MG63 (cell line): ENCODE data around the gene PRKCE. TPM values are rescaled to one million over a fixed set of nuclear protein-coding genes. Genes with fewer than 3 reads are reported as not detected.

Source experiments
- DNase-seq: peaks from one replicate; pipeline ENCODE4 v3.0.0-alpha.2; 2020
- H3K27me3 ChIP-seq: fragments of 250-450 bp; sonication (Bioruptor Pico); 2 replicates; pipeline ENCODE4 v1.5.1; 2020; ENCODE audit warnings: mild to moderate bottlenecking, moderate library complexity
- H3K36me3 ChIP-seq: fragments of 250-450 bp; sonication (Bioruptor Pico); 2 replicates; pipeline ENCODE4 v1.5.1; 2020; ENCODE audit warnings: mild to moderate bottlenecking, moderate library complexity
- H3K4me3 ChIP-seq: fragments of 250-450 bp; sonication (Bioruptor Pico); 2 replicates; pipeline ENCODE4 v1.5.1; 2020; ENCODE audit warnings: mild to moderate bottlenecking, moderate library complexity
- H3K9me3 ChIP-seq: fragments of 250-450 bp; sonication (Bioruptor Pico); 2 replicates; pipeline ENCODE4 v1.5.1; 2020; ENCODE audit warnings: mild to moderate bottlenecking, moderate library complexity
- total RNA-seq: library from RNA; depleted of rRNA; stranded (reverse); fragments of >200 nt; shearing (Covaris generic); gene quantifications from 2 replicates; pipeline ENCODE4 v1.2.3, GENCODE V29; 2014; ENCODE audit warnings: low replicate concordance

Gene PRKCE
- total RNA-seq, 1 experiment from 2014 or later, result 16.9 TPM

- Histone ChIP-seq H3K9me3 (no peaks in the 10 kb centered on the region), H3K36me3 (peaks cover 4% of the 10 kb centered on the region)
Observed at GRCh38 chr2:46077522-46078107, 426.1 kb downstream of the PRKCE start.

GRCh38 chr2:46079985-46080560 lies 428.6 kb downstream of the PRKCE start:
- Histone ChIP-seq H3K9me3 (no peaks in the 10 kb centered on the region), H3K27me3 (no peaks in the 10 kb centered on the region), H3K4me3 (no peak overlapping the region), H3K36me3 (peaks cover 4% of the 10 kb centered on the region)
- DNase-seq, result no peak

More at GRCh38 chr2:46077522-46078107, 426.1 kb downstream of the PRKCE start:
- no peak for DNase-seq
- no peaks in the 10 kb centered on the region for H3K27me3 ChIP-seq
- H3K4me3 ChIP-seq, result no peak overlapping the region

- DNase-seq, result peak; percentile 79
- Histone ChIP-seq H3K27me3 (no peaks in the 10 kb centered on the region), H3K4me3 (no peak overlapping the region), H3K36me3 (peaks cover 15% of the 10 kb centered on the region), H3K9me3 (no peaks in the 10 kb centered on the region)
Observed at GRCh38 chr2:46082531-46083485, 431.3 kb downstream of the PRKCE start.

GRCh38 chr2:46086578-46087070 lies 435.1 kb downstream of the PRKCE start:
- Histone ChIP-seq H3K4me3 (no peak overlapping the region), H3K9me3 (no peaks in the 10 kb centered on the region), H3K36me3 (peaks cover 22% of the 10 kb centered on the region), H3K27me3 (no peaks in the 10 kb centered on the region)
- no peak for DNase-seq

- Histone ChIP-seq H3K36me3 (peaks cover 22% of the 10 kb centered on the region), H3K9me3 (no peaks in the 10 kb centered on the region), H3K4me3 (no peak overlapping the region), H3K27me3 (no peaks in the 10 kb centered on the region)
- no peak for DNase-seq
Observed at GRCh38 chr2:46087492-46087891, 436.0 kb downstream of the PRKCE start.

GRCh38 chr2:46091004-46091403 lies 439.5 kb downstream of the PRKCE start:
- H3K9me3 ChIP-seq, result peaks cover 13% of the 10 kb centered on the region
- DNase-seq, result no peak
- peaks cover 37% of the 10 kb centered on the region for H3K36me3 ChIP-seq
- H3K4me3 ChIP-seq, result no peak overlapping the region
- H3K27me3 ChIP-seq, result no peaks in the 10 kb centered on the region

- Histone ChIP-seq H3K36me3 (peaks cover 35% of the 10 kb centered on the region), H3K9me3 (peaks cover 13% of the 10 kb centered on the region), H3K4me3 (no peak overlapping the region), H3K27me3 (no peaks in the 10 kb centered on the region)
- no peak for DNase-seq
Observed at GRCh38 chr2:46091961-46092667, 440.6 kb downstream of the PRKCE start.

- no peak for DNase-seq
- no peaks in the 10 kb centered on the region for H3K27me3 ChIP-seq
- H3K4me3 ChIP-seq, result no peak overlapping the region
- H3K36me3 ChIP-seq, result peaks cover 24% of the 10 kb centered on the region
- H3K9me3 ChIP-seq, result peaks cover 13% of the 10 kb centered on the region
Observed at GRCh38 chr2:46094689-46095088, 443.2 kb downstream of the PRKCE start.

- Histone ChIP-seq H3K27me3 (no peaks in the 10 kb centered on the region), H3K4me3 (no peak overlapping the region), H3K36me3 (peaks cover 31% of the 10 kb centered on the region), H3K9me3 (peaks cover 13% of the 10 kb centered on the region)
- no peak for DNase-seq
Observed at GRCh38 chr2:46095830-46096229, 444.4 kb downstream of the PRKCE start.

- Histone ChIP-seq H3K9me3 (peaks cover 13% of the 10 kb centered on the region), H3K27me3 (no peaks in the 10 kb centered on the region), H3K4me3 (no peak overlapping the region), H3K36me3 (peaks cover 31% of the 10 kb centered on the region)
- no peak for DNase-seq
Observed at GRCh38 chr2:46096260-46096659, 444.8 kb downstream of the PRKCE start.

GRCh38 chr2:46097714-46098480 lies 446.4 kb downstream of the PRKCE start:
- Histone ChIP-seq H3K27me3 (no peaks in the 10 kb centered on the region), H3K4me3 (no peak overlapping the region)
- peak; percentile 89 for DNase-seq

GRCh38 chr2:46098621-46099062 lies 447.2 kb downstream of the PRKCE start:
- Histone ChIP-seq H3K36me3 (peaks cover 30% of the 10 kb centered on the region), H3K4me3 (no peak overlapping the region)
- peak; percentile 79 for DNase-seq

More at GRCh38 chr2:46097714-46098480, 446.4 kb downstream of the PRKCE start:
- peaks cover 31% of the 10 kb centered on the region for H3K36me3 ChIP-seq
- H3K9me3 ChIP-seq, result peaks cover 13% of the 10 kb centered on the region

GRCh38 chr2:46101557-46102220 lies 450.2 kb downstream of the PRKCE start:
- H3K9me3 ChIP-seq, result peaks cover 6% of the 10 kb centered on the region
- peaks cover 25% of the 10 kb centered on the region for H3K36me3 ChIP-seq
- H3K4me3 ChIP-seq, result no peak overlapping the region
- no peak for DNase-seq
- H3K27me3 ChIP-seq, result no peaks in the 10 kb centered on the region

More at GRCh38 chr2:46098621-46099062, 447.2 kb downstream of the PRKCE start:
- Histone ChIP-seq H3K27me3 (no peaks in the 10 kb centered on the region), H3K9me3 (peaks cover 13% of the 10 kb centered on the region)

GRCh38 chr2:46106690-46107089 lies 455.2 kb downstream of the PRKCE start:
- H3K36me3 ChIP-seq, result peaks cover 12% of the 10 kb centered on the region; the same call in 1 of the 2 replicates
- peaks cover 6% of the 10 kb centered on the region for H3K9me3 ChIP-seq
- no peaks in the 10 kb centered on the region for H3K27me3 ChIP-seq
- no peak overlapping the region for H3K4me3 ChIP-seq
- DNase-seq, result no peak

- no peak for DNase-seq
- Histone ChIP-seq H3K9me3 (peaks cover 3% of the 10 kb centered on the region; the same call in 1 of the 2 replicates), H3K4me3 (no peak overlapping the region), H3K27me3 (no peaks in the 10 kb centered on the region), H3K36me3 (no peaks in the 10 kb centered on the region)
Observed at GRCh38 chr2:46114996-46115395, 463.5 kb downstream of the PRKCE start.
